Peyer's patch (tissue), 4 donors: Measurements from ENCODE around the gene MARCHF6.

Experiments used
- CTCF ChIP-seq, 6 experiments: fragments of 450-650 bp in 4 of 6; fragments of 200-600 bp in 2 of 6; sonication (generic) in 1 of 6; IDR thresholded peaks; one replicate each; pipeline ENCODE4 v1.5.1; 2017 to 2019; ENCODE audit warnings: antibody characterized with exemption in 6 of 6, mild to moderate bottlenecking in 3 of 6, moderate library complexity in 1 of 6
- POLR2A ChIP-seq, 2 donors: fragments of 450-650 bp; IDR thresholded peaks; one replicate each; pipeline ENCODE4 v1.5.1; 2017; ENCODE audit warnings: antibody characterized with exemption in 2 of 2, mild to moderate bottlenecking in 2 of 2, moderate library complexity in 2 of 2

DNA sequence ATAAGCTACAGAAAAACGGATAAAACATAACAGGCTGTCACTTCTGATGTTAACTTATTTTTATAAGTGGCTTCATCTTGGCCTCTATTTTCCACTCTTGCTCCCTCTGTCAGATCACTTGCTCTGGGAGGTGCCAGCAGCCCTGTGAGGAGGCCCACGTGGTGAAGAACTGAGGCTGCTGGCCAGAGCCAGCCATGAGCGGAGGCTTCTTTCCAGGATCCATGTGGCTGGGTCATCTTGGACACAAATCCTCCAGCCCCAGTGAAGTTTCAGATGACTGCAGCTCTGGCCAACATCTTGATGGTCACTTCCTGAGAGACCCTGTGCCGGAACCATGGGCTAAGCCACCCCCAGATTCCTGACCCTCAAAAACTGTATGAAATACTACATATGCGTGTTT, 38.3 kb upstream of the MARCHF6 start:
- no peak for TF ChIP-seq POLR2A (IDR thresholded peaks at IDR 0.05)
- TF ChIP-seq CTCF (IDR thresholded peaks at IDR 0.05), result no peak
